ENCODE measurements around the gene DENND4B. TPM values are rescaled to one million over a fixed set of nuclear protein-coding genes. Genes with fewer than 3 reads are reported as not detected.

Gene DENND4B
- total RNA-seq, 3 donors from 2014 or later: 44.3 to 65.6 (median 46.5) TPM

DNA sequence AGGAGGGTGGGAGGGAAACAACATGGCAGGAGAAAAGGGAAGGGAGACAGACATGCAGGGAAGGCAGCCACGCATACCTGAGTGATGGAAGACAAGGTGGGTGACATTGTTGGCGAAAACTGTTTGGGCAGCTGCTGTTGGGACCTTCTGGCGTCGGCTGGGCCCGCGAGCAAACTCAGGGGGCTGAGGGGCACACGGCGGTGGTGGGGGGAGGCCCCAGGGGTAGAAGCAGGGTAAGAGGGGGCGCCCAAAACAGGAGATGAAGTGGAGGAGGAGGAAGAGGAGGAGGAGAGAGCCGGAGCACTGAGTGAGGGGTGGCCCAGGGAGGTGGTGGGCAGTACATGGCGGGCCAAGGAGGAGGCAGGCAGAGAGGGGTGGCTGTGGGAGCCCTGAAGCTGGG, 4.7 kb upstream of the DENND4B start:
- DNase-seq (no peak), ATAC-seq (no peak)
- Histone ChIP-seq H3K9me3 (no peaks in the 10 kb centered on the region), H3K36me3 (ENCODE audit: low read depth) (peaks cover 9% of the 10 kb centered on the region), H3K4me1 (ENCODE audit: low read depth) (peaks cover 7% of the 10 kb centered on the region), H3K4me3 (no peak overlapping the region)
- intact Hi-C loops (cut with DNase I, micrococcal nuclease): no loop called here
- TF ChIP-seq, protein P1, sequence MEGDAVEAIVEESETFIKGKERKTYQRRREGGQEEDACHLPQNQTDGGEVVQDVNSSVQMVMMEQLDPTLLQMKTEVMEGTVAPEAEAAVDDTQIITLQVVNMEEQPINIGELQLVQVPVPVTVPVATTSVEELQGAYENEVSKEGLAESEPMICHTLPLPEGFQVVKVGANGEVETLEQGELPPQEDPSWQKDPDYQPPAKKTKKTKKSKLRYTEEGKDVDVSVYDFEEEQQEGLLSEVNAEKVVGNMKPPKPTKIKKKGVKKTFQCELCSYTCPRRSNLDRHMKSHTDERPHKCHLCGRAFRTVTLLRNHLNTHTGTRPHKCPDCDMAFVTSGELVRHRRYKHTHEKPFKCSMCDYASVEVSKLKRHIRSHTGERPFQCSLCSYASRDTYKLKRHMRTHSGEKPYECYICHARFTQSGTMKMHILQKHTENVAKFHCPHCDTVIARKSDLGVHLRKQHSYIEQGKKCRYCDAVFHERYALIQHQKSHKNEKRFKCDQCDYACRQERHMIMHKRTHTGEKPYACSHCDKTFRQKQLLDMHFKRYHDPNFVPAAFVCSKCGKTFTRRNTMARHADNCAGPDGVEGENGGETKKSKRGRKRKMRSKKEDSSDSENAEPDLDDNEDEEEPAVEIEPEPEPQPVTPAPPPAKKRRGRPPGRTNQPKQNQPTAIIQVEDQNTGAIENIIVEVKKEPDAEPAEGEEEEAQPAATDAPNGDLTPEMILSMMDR (IDR thresholded peaks at IDR 0.05): no peak

- H3K9me3 ChIP-seq: no peaks in the 10 kb centered on the region
- peaks cover 13% of the 10 kb centered on the region for H3K4me1 ChIP-seq (ENCODE audit: low read depth)
- TF ChIP-seq, protein P1 (IDR thresholded peaks at IDR 0.05): no peak
- peak; percentile 83 to 94 (median 91) for DNase-seq
- ATAC-seq: peak; percentile 85
- no peaks in the 10 kb centered on the region for H3K36me3 ChIP-seq (ENCODE audit: low read depth)
- intact Hi-C loops (cut with DNase I, micrococcal nuclease): loop anchor here in 1 of 2 donors (10.0 kb wide), 2 partner anchors 121 to 151 kb away; no protein-coding TSS in a partner anchor
- peak overlapping the region; percentile 87 for H3K4me3 ChIP-seq
These were observed 510 bp downstream of the DENND4B start for GRCh38 chr1:153945795-153946621.

GRCh38 chr1:153945131-153945794, 1.3 kb downstream of the DENND4B start:
- intact Hi-C loops (cut with DNase I, micrococcal nuclease): loop anchor here in 1 of 2 donors (10.0 kb wide), 2 partner anchors 120 to 150 kb away; no protein-coding TSS in a partner anchor
- Histone ChIP-seq H3K9me3 (no peaks in the 10 kb centered on the region), H3K36me3 (ENCODE audit: low read depth) (no peaks in the 10 kb centered on the region), H3K4me3 (peak overlapping the region; percentile 87), H3K4me1 (ENCODE audit: low read depth) (peaks cover 13% of the 10 kb centered on the region)
- TF ChIP-seq, protein P1 (IDR thresholded peaks at IDR 0.05): no peak
- ATAC-seq: peak; percentile 49
- DNase-seq: peak; percentile 66 to 86 (median 69)

DNA sequence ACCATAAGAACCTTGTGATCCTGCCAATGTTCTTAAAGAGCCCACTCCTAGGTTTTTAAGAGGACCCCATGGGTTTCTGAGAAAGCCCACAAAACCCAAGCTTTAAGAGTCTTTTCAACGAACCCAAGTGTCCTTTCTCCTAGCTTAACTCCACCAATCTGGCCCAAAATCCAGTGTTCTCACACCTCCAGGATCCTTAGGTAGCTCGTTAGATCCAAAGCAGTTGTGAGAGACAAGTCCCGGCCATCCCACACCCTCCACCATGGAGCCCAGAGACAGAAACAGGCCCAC, 1.7 kb downstream of the DENND4B start:
- H3K9me3 ChIP-seq: no peaks in the 10 kb centered on the region
- DNase-seq (peak in 1 of 3 donors; percentile 26), ATAC-seq (no peak)
- peaks cover 13% of the 10 kb centered on the region for H3K4me1 ChIP-seq (ENCODE audit: low read depth)
- no peak overlapping the region for H3K4me3 ChIP-seq
- TF ChIP-seq, protein P1 (IDR thresholded peaks at IDR 0.05): no peak
- intact Hi-C loops (cut with DNase I, micrococcal nuclease): loop anchor here in 1 of 2 donors (10.0 kb wide), 2 partner anchors 120 to 150 kb away; no protein-coding TSS in a partner anchor
- no peaks in the 10 kb centered on the region for H3K36me3 ChIP-seq (ENCODE audit: low read depth)

GRCh38 chr1:153944005-153944826, 2.3 kb downstream of the DENND4B start:
- intact Hi-C loops (cut with DNase I, micrococcal nuclease): loop anchor here in 1 of 2 donors (10.0 kb wide), 2 partner anchors 119 to 149 kb away; no protein-coding TSS in a partner anchor
- Histone ChIP-seq H3K36me3 (ENCODE audit: low read depth) (no peaks in the 10 kb centered on the region), H3K4me3 (no peak overlapping the region), H3K9me3 (no peaks in the 10 kb centered on the region), H3K4me1 (ENCODE audit: low read depth) (peaks cover 13% of the 10 kb centered on the region)
- ATAC-seq: no peak
- DNase-seq: peak in 1 of 3 donors; percentile 41
- TF ChIP-seq, protein P1 (IDR thresholded peaks at IDR 0.05): no peak
